Fibroblast of skin of abdomen (primary cell): ENCODE data around the gene AMN.

Experiments used
- DNase-seq: peaks from one replicate; pipeline ENCODE4 v3.0.0-alpha.2; 2013

AMN gene

GRCh38 chr14:102928412-102929240 lies 6.2 kb downstream of the AMN start:
- DNase-seq: peak; percentile 52

- DNase-seq: no peak
These were observed 7.0 kb downstream of the AMN start for GRCh38 chr14:102929241-102930137.

- DNase-seq: no peak
These were observed 7.8 kb downstream of the AMN start for GRCh38 chr14:102930138-102930752.

- DNase-seq: no peak
These were observed 8.5 kb downstream of the AMN start for GRCh38 chr14:102930753-102931579.

GRCh38 chr14:102931580-102932285 lies 9.3 kb downstream of the AMN start:
- no peak for DNase-seq

GRCh38 chr14:102932484-102933248 lies 10.2 kb downstream of the AMN start:
- no peak for DNase-seq

GRCh38 chr14:102933618-102934231 lies 11.3 kb downstream of the AMN start:
- DNase-seq: no peak

GRCh38 chr14:102935756-102936155 lies 13.3 kb downstream of the AMN start:
- no peak for DNase-seq

- DNase-seq: no peak
These were observed 15.1 kb downstream of the AMN start for GRCh38 chr14:102937331-102938175.

GRCh38 chr14:102938191-102938590 lies 15.7 kb downstream of the AMN start:
- no peak for DNase-seq

GRCh38 chr14:102939329-102939728 lies 16.9 kb downstream of the AMN start:
- DNase-seq: no peak

GRCh38 chr14:102939820-102940561 lies 17.5 kb downstream of the AMN start:
- no peak for DNase-seq

- no peak for DNase-seq
These were observed 18.4 kb downstream of the AMN start for GRCh38 chr14:102940729-102941362.

GRCh38 chr14:102941419-102942011 lies 19.1 kb downstream of the AMN start:
- DNase-seq: no peak

- DNase-seq: no peak
These were observed 19.6 kb downstream of the AMN start for GRCh38 chr14:102942069-102942468.

- no peak for DNase-seq
These were observed 21.0 kb downstream of the AMN start for GRCh38 chr14:102943454-102943853.

GRCh38 chr14:102943979-102944378 lies 21.5 kb downstream of the AMN start:
- DNase-seq: no peak
